Transverse colon (tissue), 4 donors: Measurements from ENCODE around the gene CCL23. TPM values are rescaled to one million over a fixed set of nuclear protein-coding genes. Genes with fewer than 3 reads are reported as not detected.
A peak's percentile ranks its signal among the peaks of the same experiment; 100 is the strongest.

Source experiments
- DNase-seq: peaks from one replicate; pipeline ENCODE4 v3.0.0-alpha.2; 2019
- H3K27ac ChIP-seq, 4 donors: fragments of 200-600 bp; sonication (generic); 2 replicates each; pipeline ENCODE4 v1.5.1; 2016 to 2018; ENCODE audit warnings: inconsistent platforms in 4 of 4
- H3K27me3 ChIP-seq: fragments of 200-600 bp; sonication (generic); 2 replicates; pipeline ENCODE4 v1.5.1; 2017; ENCODE audit warnings: inconsistent platforms
- H3K36me3 ChIP-seq, 4 donors: fragments of 200-600 bp; sonication (generic); 2 replicates each; pipeline ENCODE4 v1.5.1; 2017 to 2019; ENCODE audit warnings: inconsistent platforms in 4 of 4
- H3K4me1 ChIP-seq, 4 donors: fragments of 200-600 bp; sonication (generic); 2 replicates each; pipeline ENCODE4 v1.5.1; 2017 to 2020; ENCODE audit warnings: inconsistent platforms in 4 of 4
- H3K4me3 ChIP-seq, 4 donors: fragments of 200-600 bp; sonication (generic); 1 replicate in 1 of 4; 2 replicates in 3 of 4; pipeline versions ENCODE4 v1.5.1 to v1.6.1; 2017 to 2019; ENCODE audit warnings: inconsistent platforms in 4 of 4
- H3K9me3 ChIP-seq, 2 donors: fragments of 200-600 bp; sonication (generic); 2 replicates each; pipeline ENCODE4 v1.5.1; 2017 to 2019; ENCODE audit warnings: inconsistent platforms in 2 of 2
- CTCF ChIP-seq, 5 experiments: fragments of 200-600 bp in 3 of 5; fragments of 450-650 bp in 2 of 5; sonication (generic) in 3 of 5; IDR thresholded peaks; 1 replicate in 2 of 5; 2 replicates in 3 of 5; pipeline ENCODE4 v1.5.1; 2016 to 2017; ENCODE audit warnings: antibody characterized with exemption in 5 of 5, inconsistent platforms in 3 of 5, mild to moderate bottlenecking in 2 of 5, moderate library complexity in 1 of 5
- EP300 ChIP-seq: sonication (generic); formaldehyde crosslinking; IDR thresholded peaks from one replicate; pipeline ENCODE4 v1.6.1; 2017; ENCODE audit warnings: antibody characterized with exemption, low read depth
- POLR2A ChIP-seq: fragments of 450-650 bp; IDR thresholded peaks from one replicate; pipeline ENCODE4 v1.6.1; 2016; ENCODE audit warnings: antibody characterized with exemption, mild to moderate bottlenecking, moderate library complexity
- POLR2AphosphoS5 ChIP-seq, 3 donors: sonication (generic); formaldehyde crosslinking; IDR thresholded peaks; one replicate each; pipeline ENCODE4 v1.6.1; 2016; ENCODE audit warnings: antibody characterized with exemption in 3 of 3
- WGBS, 2 donors: methylation state at CpG; one replicate each; pipeline ENCODE4 v1.1.5; 2018; ENCODE audit warnings: low coverage in 1 of 2; 5-methylcytosine and 5-hydroxymethylcytosine counted together
- in situ Hi-C, 4 donors: fragments of 200-750 bp; cut with MboI; loops; one replicate each; pipeline versions ENCODE4 v1.15.0 to v1.15.1; 2017; ENCODE audit warnings: low sequenced_read_pairs in 3 of 4, low pct_ligation_motif_present in 1 of 4, low pct_unique_long_range_greater_than_20kb in 1 of 4
- intact Hi-C: fragments of 100-400 bp; cut with DNase I; formaldehyde crosslinking; loops from one replicate; pipeline ENCODE4 v1.15.1; 2023; ENCODE audit warnings: low total_unique reads
- total RNA-seq, 4 donors: library from RNA; depleted of rRNA; stranded (reverse); fragments of >200 nt; gene quantifications; one replicate each; pipeline ENCODE4 v1.1.0, GENCODE V29; 2016

CCL23 gene
- total RNA-seq, 4 donors from 2014 or later: 9.1 TPM; not detected in 3

- Histone ChIP-seq H3K9me3 (no peaks in the 10 kb centered on the region), H3K36me3 (no peaks in the 10 kb centered on the region), H3K27me3 (no peaks in the 10 kb centered on the region), H3K27ac (peak overlapping the region; percentile 53 to 64 (median 58)), H3K4me3 (no peak overlapping the region), H3K4me1 (peaks cover 0 to 24% (median 15%) of the 10 kb centered on the region in 4 donors)
- no peak for DNase-seq
- in situ Hi-C loops: no loop called here
- TF ChIP-seq POLR2A: no peak
- TF ChIP-seq EP300: no peak
- no peak for TF ChIP-seq CTCF (IDR thresholded peaks at IDR 0.05)
- no peak for TF ChIP-seq POLR2AphosphoS5 (IDR thresholded peaks at IDR 0.05)
- intact Hi-C loops: no loop called here
- 50% methylated on average over 1 of the region's 1 CpG for WGBS, 2 donors
These were observed 13.2 kb upstream of the CCL23 start for GRCh38 chr17:36030956-36031355.

- WGBS, 2 donors: 34 to 42% methylated on average over 2 to 4 of the region's 4 CpGs
- peaks cover 0 to 24% (median 14%) of the 10 kb centered on the region in 4 donors for H3K4me1 ChIP-seq
- DNase-seq: no peak
- H3K9me3 ChIP-seq: no peaks in the 10 kb centered on the region
- intact Hi-C loops: no loop called here
- no peak overlapping the region for H3K27ac ChIP-seq
- no peaks in the 10 kb centered on the region for H3K36me3 ChIP-seq
- no peak overlapping the region for H3K4me3 ChIP-seq
- TF ChIP-seq CTCF (IDR thresholded peaks at IDR 0.05) (no peak), EP300 (no peak), POLR2AphosphoS5 (IDR thresholded peaks at IDR 0.05) (no peak), POLR2A (no peak)
- in situ Hi-C loops: no loop called here
- no peaks in the 10 kb centered on the region for H3K27me3 ChIP-seq
These were observed 10.0 kb upstream of the CCL23 start for GRCh38 chr17:36027761-36028160.

- Histone ChIP-seq H3K9me3 (no peaks in the 10 kb centered on the region), H3K27me3 (no peaks in the 10 kb centered on the region), H3K27ac (no peak overlapping the region), H3K36me3 (no peaks in the 10 kb centered on the region), H3K4me1 (peaks cover 0 to 3% (median 2%) of the 10 kb centered on the region in 4 donors), H3K4me3 (no peak overlapping the region)
- 90 to 97% methylated on average over 5 to 6 of the region's 6 CpGs for WGBS, 2 donors
- intact Hi-C loops: no loop called here
- in situ Hi-C loops: no loop called here
- TF ChIP-seq CTCF (IDR thresholded peaks at IDR 0.05): no peak
- TF ChIP-seq POLR2A: no peak
- no peak for TF ChIP-seq EP300
- no peak for TF ChIP-seq POLR2AphosphoS5 (IDR thresholded peaks at IDR 0.05)
- no peak for DNase-seq
These were observed 6.5 kb upstream of the CCL23 start for GRCh38 chr17:36024106-36024869.

- Histone ChIP-seq H3K27me3 (no peaks in the 10 kb centered on the region), H3K4me1 (no peaks in the 10 kb centered on the region), H3K36me3 (no peaks in the 10 kb centered on the region), H3K4me3 (no peak overlapping the region), H3K27ac (no peak overlapping the region), H3K9me3 (no peaks in the 10 kb centered on the region)
- intact Hi-C loops: no loop called here
- no peak for DNase-seq
- TF ChIP-seq EP300: no peak
- no peak for TF ChIP-seq POLR2AphosphoS5 (IDR thresholded peaks at IDR 0.05)
- no peak for TF ChIP-seq POLR2A
- TF ChIP-seq CTCF (IDR thresholded peaks at IDR 0.05): no peak
- in situ Hi-C loops: no loop called here
- 88 to 89% methylated on average over 2 of the region's 2 CpGs for WGBS, 2 donors
These were observed 1.7 kb upstream of the CCL23 start for GRCh38 chr17:36019423-36019822.
